ENCODE results near the gene FBXO10.

Gene FBXO10

DNA sequence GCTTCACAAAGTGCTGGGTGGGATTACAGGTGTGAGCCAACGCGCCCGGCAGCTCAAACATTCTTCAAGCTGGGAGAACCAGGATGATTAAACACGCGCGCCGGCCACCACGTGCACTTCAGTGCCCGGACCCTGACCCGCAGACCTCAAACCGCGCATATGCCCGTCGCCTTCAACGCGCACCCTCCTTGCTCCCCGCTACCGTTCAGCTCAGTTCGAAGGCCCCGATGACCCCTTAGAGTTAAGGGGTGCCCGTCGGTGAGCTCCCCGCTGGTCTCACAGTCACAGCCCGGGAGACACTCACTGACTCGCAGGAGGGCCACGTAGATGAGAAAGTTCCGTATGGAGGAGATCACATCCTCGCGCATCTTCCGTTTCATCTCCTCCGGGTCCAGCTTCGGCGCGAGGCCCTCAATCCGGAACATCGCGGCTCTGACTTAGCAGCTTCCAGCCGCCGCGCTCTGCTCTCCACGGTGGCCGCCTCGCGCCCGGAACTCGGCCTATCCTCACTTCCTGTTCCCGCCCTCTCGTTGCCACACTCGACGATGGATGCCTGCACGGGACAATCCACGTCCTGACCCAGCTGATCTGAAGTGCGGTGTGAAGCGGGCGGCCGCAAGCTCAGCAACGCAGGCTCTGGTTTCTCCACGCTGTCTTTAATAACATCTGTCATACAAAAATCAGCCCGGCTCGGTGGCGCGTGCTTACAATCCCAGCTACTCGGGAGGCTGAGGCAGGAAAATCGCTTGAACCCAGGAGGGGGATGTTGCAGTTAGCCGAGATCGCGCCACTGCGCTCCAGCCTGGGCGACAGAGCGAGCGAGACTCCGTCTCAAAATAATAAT is 16.1 kb upstream of the FBXO10 start, which contains the start of gene TOMM5:
TOMM5 (minus strand) TSS at position 490 of the 844 bp plus-strand sequence; CDS start at position 425, 65 bp downstream.
- DNase-seq (ENCODE audit: low read depth in 2 of 2), result peak; percentile 77 to 83

DNA sequence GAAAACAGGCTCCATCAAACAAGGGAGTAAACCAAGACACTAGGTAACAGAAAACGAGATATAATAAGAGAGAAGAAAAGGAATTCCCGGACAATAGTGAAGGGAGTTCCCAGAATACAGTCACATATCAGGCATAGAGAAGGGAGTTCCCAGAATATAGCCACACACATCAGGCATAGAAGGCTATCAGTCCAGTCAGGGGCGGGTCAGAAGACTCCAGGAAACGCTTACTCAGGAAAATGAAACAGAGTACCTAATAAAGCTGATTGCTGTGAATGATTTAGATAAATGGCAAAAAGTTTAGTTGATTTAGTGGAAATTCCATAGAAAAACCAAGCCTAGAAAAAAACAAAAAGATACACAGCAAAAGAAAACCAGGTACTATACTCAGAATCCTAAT is 11.3 kb upstream of the FBXO10 start:
- no peak for DNase-seq (ENCODE audit: low read depth in 2 of 2)

DNA sequence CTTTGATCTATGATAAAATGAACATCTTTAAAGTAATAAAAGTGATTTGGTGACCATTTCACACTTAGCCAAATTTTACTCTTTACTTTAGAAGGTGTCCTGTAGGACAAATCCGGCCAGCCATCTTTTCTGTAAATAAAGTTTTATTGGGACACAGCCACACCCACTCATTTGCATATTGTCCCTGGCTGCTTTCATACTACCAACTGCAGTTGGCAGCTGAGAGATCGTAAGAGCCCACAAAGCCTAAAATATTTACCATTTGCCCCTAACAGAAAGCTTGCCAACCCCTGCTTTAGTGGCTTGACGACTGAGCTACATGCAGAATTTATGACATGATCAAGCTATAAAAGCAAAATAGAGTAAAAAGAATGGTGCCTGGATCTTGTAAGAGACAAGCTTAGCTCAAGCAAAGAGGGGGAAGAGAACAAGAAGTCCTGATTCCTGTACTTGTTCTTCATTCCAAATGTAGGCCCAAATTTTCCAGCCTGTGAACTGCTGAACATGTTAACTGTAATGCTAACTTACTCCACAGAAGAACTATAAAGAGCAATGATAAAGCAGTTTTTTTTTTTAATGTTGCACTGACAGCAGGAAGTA is 7.4 kb upstream of the FBXO10 start:
- DNase-seq (ENCODE audit: low read depth in 2 of 2), result no peak

DNA sequence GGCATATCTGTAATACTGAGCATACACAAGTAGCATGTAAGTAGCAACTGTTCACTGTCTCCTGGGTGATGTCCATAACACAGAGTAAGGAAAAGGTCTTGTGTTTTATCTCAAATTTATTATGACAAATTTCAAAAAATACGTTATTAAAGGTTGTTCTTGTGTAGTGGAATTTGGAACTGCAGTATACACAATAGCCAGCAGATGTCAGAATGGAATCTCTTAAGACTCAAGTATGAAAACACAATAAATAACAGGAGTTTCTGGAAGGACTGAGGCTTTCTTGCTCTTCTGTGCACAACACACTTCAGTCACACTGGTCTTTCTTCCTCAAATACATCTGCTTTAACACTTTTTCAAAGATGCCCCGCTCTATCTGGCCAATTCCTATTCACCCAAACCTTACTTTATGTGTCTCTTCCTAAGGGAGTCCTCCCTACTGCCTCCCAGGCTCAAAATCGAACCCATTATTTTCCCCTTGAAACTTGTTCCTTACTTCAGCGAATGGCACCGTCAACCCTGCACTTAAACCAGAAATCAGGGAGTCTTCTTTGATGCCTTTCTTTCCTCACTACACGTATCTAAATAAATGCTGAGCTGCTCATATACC is 6.5 kb upstream of the FBXO10 start:
- DNase-seq (ENCODE audit: low read depth in 2 of 2), result peak in 1 of 2 experiments; percentile 28

DNA sequence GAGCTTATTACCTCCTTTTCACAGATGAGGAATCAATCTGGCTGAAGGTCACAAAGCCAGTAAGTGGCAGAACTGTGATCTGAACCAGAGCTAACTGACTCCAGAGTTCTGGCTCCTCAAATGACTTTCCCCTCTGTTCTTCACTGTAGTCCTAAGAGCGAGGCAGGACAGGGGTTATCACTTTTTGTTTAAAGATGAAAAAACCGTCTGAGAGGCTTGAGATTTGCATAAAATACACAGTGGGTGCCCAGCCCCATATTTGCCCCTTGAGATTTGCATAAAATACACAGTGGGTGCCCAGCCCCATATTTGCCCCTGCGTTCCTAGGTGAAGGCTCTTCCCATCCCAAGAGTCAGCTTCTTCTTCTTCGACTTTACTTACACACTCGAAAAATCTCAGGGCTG is 667 bp downstream of the FBXO10 start:
- DNase-seq (ENCODE audit: low read depth in 2 of 2), result no peak

DNA sequence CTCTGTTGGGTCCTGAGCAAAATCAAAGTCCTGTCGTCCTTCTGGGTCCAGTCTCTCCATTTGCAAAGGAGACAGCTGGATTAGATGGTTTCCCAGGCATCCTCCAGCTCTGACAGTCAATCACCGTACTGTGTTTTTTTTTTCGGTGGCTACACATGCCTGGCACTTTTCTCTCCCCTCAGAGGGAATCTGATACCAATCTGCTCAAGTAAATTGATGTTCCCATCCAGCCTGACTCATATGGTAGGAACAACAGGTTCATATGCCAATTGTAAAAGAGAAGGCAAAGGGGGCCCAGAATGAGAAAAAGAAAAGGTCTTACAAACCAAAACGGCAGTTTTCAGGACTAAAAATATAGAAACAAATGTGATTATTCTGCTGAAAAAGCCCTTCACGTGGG is 1.2 kb downstream of the FBXO10 start:
- no peak for DNase-seq (ENCODE audit: low read depth in 2 of 2)

DNA sequence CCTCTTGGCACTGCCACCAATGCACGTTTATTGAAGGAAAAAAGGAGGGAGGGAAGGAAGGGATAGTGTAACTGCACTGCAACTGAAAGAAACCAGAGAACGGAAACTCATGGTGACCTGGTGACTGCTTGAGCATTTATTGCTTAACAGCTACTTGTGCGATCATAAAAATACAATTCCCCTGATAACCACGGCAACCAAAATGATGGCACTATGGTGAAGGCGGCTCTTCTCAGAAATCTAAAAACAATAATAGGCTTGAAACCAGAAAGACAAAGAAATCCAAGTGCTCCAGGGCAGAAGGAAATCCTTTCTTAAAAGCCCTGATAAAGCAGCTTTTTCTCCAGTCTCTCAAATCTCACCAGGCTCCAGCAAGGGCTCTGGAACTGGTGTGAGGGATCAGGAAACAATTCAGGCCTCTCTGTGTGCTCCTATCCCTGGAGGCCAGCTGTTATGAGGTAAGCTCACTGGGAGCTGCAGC is 1.9 kb downstream of the FBXO10 start:
- no peak for DNase-seq (ENCODE audit: low read depth in 2 of 2)

DNA sequence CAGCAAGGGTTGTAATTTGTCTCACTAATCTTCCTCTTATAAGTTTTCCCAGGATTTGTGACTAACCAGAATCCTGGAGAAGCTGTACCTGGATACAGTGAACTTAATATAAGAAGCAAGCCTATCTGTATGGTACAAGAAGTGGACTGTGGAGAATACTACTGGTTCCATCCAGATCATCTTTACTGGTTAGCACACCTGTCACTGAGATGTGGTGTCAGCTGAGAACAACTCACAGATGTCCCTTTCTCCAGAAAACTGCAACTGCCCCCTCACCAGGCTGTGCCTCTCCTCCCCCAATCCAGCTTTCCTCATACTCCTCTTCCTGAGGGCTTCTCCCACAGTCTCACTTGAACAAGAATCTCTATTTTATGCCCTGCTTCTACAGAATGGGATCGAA is 4.9 kb downstream of the FBXO10 start:
- no peak for DNase-seq (ENCODE audit: low read depth in 2 of 2)

DNA sequence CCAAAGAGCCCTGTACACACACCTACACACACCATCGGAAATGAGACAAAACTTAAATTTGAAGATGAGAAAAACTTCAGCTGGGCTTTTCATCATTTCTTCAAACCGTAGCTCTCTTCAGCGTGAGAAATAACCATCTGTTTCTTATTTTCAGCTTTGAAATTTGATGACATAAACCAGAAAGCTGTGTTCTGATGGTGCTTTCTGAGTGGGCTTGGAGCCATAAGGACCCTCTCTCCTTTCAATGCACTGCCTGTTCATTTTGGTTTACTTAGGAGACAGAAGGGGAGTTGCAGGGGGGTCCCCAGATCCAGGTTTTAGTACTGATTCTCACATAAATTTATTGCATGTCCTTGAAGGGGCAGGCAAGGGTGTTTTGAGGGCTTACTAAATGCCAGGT is 9.5 kb downstream of the FBXO10 start:
- DNase-seq (ENCODE audit: low read depth in 2 of 2), result peak in 1 of 2 experiments; percentile 6

DNA sequence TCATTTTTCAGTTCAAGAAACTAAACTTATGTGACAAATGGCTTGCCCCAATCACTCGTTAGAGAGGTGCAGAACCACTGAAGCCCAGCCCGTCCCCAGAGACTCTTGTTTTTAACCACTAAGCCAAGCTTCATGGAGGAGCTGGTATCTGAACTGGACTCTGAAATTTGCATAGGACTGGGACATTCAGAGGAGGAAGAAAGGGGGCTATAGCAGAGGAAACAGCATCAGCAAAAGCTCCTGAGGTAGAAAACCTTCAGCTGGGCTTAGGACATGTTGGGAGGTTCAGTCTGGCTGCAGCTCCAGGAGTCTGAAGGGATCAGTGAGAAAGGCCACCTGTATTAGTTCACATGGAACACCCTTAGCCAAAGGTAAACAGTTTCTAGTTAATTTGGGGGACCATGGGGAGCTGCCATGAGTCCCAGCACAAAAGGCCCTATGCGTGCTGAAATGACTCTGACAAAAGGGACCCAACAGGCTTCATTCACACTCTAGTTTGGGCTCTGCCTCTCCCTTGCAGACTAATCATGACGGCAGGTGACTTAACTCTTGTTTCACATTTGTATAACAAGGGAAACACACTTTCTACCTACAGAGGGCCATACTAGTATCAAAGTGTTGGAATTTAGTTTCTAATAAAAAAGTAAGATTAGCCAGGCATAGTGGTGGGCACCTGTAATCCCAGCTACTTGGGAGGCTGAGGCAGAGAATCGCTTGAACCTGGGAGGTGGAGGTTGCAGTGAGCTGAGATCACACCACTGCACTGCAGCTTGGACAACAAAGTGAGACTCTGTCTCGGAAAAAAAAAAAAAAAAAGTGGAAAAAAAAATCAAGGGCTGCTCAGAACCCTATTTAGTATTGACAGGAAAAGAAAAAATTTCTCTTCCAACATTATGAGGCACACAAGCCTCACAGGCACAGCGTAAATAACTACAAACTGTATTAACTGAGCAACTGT is 10.2 kb downstream of the FBXO10 start:
- no peak for DNase-seq (ENCODE audit: low read depth in 2 of 2)

DNA sequence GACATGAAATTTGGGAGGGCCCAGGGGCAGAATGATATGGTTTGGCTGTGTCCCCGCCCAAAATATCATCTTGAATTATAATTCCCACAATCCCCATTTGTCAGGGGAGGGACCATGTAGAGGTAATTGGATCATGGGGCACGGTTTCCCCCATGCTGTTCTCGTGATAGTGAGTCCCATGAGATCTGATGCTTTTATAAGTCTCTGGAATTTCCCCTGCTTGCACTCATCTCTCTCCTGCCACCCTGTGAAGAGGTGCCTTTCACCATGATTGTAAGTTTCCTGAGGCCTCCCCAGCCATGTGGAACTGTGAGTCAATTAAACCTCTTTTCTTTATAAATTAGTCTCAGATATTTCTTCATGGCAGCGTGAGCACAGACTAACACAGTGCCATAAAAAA is 11.3 kb downstream of the FBXO10 start:
- no peak for DNase-seq (ENCODE audit: low read depth in 2 of 2)

DNA sequence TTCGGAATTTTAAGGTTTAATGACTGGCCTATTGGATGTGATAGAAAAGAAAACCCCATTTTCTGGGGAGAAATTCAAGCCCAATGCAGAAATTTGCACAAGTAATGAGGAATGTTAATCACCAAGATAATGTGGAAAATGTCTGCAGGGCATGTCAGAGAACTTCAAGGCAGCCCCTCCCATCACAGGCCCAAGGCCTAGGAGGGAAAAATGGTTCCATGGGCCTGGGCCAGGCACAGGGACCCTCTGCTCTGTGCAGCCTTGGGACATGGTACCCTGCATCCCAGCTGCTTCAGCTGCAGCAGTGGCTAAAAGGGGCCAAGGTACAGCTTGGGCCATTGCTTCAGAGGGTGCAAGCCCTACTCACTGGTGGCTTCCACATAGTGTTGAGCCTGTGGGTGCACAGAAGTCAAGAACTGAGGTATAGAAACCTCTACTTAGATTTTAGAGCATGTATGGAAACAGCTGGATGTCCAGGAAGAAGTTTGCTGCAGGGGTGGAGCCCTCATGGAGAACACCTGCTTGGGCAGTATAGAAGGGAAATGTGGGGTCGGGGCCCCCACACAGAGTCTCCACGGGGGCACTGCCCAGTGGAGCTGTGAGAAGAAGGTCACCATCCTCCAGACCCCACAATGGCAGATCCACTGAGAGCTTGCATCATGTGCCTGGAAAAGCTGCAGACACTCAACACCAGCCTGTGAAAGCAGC is 12.2 kb downstream of the FBXO10 start:
- DNase-seq (ENCODE audit: low read depth in 2 of 2), result no peak

DNA sequence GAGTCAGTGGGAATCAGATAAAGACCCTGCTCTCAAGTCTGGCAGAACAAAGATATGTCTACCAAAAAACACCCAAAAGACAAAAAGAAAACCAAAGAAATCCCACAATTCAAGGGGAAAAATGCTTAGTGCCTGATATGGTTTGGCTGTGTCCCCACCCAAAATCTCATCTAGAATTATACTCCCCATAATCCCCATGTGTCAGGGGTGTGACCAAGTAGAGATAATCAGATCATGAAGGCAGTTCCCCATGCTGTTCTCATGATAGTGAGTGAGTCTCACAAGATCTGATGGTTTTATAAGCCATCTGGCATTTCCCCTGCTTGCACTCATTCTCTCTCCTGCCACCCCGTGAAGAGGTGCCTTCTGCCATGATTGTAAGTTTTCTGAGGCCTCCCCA is 13.4 kb downstream of the FBXO10 start:
- DNase-seq (ENCODE audit: low read depth in 2 of 2), result no peak

DNA sequence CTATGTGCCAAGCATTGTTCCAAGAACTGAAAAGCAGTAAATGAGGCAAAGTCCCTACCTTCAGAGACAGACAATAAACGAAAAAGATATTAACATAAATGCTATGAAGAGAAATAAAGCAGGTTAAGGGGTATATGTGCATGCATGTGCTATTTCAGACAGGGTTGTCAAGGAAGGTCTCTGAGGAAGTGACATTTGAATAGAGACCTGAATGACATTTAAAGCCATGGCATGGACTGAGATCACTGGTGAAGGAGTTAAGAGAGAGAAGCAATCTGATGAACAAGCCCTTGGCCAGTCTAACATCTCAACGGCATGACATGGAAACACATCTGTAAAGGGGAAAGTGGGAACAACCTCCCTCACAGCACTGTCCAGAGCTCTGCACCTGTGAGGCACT is 14.5 kb downstream of the FBXO10 start:
- no peak for DNase-seq (ENCODE audit: low read depth in 2 of 2)

DNA sequence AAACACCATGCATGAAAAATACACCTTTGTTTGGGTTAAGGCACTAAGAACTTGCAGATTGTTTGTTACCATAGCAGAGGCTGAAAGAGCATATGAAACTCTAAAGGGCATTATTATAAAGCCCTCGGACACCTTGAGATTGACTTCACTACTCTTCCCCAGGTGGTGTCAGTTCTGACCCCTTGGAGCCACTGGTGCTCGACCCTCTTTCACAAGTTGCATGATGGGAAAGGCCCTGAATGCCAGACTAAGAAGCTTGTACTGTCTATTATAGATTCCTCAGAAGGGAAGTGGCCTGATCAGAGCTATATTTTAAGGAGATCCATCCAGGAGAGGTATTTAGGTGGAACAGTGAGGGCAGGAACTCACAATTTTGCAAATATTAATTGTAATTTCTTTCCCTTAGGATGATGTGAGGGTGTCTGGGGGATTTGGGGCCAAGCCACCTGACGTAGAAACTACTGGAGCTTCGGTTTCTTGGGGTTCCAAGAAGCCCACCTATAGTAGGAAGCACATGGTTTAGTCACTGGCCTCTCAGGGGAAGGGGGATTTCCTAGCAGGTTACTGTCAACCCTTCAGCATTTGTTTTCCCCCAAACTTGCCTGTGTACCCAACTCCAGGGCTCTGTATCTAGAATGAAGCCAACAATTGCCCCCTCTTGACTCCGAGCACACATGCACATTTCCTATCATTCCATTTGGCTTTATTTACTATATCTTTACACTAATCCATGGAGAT is 16.2 kb downstream of the FBXO10 start:
- no peak for DNase-seq (ENCODE audit: low read depth in 2 of 2)

DNA sequence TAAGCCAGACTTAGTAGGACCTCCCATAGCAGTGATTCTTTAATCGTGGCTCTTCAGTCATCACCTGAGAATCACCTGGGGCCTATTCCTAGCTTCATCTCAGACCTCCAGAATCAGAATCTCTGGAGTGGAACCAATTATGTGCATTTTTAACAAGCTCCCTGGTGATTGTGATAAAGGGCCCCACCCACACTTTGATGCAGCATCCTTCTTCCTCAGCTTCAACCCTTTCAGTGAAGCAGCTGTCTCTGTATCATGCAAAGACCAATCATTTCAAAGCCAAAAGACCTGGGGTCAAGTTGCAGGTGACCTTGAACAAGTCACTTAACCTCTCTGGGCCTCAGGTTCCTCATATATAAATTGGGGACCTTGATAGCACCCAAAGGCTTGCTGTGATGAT is 17.1 kb downstream of the FBXO10 start:
- DNase-seq (ENCODE audit: low read depth in 2 of 2), result no peak

DNA sequence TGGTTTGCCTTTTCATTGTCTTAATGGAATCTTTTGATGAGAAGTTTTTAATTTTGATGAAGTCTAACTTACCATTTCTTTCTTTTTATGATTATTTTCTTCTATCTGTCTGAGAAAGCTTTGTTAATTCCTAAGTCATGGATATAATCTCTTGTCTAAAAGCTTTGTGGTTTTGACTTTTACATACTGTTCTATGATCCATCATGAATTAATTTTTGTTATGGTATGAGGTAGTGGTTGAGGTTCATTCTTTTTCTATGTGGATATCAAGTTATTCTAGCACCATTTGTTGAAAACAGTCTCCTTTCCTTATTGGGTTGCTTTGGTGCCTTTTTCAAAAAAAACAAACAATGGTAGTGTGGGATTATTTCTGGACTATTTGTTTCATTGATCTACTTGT is 20.4 kb downstream of the FBXO10 start:
- peak; percentile 18 to 32 for DNase-seq (ENCODE audit: low read depth in 2 of 2)

DNA sequence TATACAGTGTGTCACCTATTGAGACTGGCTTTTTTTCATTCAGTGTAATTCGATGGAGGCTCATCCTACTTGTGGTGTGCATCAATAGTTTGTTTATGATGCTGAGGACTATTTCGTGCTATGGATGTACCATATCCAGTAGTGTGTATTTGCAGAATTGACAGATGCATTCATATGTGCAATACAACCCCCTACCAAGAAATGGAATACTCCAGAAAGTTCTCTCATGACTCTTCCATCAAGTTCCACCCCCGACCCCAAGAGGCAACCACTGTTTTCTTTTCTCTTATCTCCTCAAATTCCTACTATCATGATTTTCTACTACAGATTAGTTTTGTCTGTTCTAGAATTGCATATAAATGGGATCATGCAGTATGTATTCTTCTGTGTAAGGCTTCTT is 21.9 kb downstream of the FBXO10 start:
- no peak for DNase-seq (ENCODE audit: low read depth in 2 of 2)

DNA sequence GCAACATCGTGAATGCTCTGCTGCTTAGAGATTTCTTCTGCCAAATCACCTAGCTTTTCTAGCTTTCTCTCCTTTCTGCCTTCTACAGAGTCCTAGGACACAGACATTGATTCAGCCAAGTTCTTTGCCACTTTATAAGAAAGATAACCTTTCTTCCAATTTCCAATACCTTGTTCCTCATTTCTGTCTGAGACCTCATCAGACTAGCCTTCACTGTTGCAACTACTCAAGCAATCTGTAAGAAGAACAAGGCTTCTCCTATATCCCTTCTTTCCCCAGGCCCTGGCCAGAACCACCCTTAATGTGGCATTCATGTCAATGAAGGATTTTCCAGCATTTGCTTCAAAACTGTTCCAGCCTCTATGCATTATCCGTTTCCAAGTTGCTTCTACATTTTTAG is 24.3 kb downstream of the FBXO10 start:
- no peak for DNase-seq (ENCODE audit: low read depth in 2 of 2)

DNA sequence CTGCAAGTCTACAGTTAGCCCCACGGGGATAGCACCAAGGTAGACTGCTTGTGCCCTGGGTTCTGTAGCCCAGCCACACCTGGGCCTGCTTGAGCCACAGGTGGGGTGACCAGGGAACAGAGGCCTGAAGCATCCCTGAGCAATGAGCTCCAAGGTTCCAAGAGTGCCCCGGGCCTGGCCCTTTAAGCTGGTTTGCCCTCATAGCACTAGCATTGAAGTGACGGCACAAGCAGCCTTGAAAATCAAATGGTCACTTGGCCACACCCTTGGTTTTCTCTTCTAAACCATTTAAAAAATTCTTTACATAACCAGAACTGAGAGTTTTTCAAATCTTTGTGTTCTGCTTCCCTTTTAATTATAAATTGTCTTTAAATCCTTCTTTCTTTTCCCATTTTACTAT is 24.7 kb downstream of the FBXO10 start:
- no peak for DNase-seq (ENCODE audit: low read depth in 2 of 2)
